ENCODE results near the gene ANKRD9. TPM values are rescaled to one million over a fixed set of nuclear protein-coding genes. Genes with fewer than 3 reads are reported as not detected.

Gene ANKRD9
- total and polyA plus RNA-seq, 10 donors: 2.2 to 24.0 (median 11.8) TPM

DNA sequence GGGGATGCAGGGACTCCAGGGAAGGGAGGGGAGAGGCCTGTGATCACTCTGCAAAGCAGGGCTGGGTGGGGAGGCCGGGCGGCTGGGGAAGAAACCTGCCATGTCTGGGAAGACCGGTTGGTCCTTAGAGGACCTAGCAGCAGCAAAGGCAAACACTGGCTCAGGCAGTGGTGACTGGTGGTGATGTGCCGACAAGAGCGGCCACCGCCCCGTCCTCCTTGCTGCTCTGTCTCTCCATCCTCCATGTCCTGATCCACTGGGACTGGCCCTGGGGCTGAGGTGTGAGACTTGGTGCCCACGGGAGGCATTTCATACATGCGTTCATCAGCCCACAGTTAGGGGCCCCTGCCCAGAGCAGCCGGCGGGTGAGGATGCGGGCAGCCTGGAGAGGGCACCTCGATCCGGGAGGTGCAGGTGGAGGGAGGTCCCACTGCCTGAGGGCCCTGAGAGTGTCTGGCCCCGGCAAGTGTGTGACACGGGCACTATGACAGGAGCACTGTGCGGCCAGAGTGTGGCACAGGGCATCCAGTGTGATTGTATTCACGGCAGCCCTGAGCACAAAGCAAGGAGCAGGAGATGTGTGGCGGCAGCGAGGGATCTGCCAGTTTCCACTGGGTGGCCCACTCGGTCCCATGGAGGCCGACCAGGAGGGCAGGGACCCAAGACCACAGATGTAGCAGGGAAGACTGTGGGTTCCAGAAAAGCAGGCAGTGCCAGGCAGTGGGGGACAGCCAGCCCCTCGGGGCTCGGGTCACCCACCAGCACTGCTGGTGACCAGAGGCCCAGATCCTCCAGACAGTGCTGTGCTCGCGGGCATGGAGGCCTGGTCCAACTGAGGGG, 13.9 kb downstream of the ANKRD9 start:
- no peak for DNase-seq
- no peaks in the 10 kb centered on the region for H3K9me3 ChIP-seq
- H3K4me1 ChIP-seq: peaks cover 0 to 14% (median 2%) of the 10 kb centered on the region in 6 donors
- TF ChIP-seq POLR2AphosphoS5 (IDR thresholded peaks at IDR 0.05) (peak in 1 of 3 donors; percentile 6), POLR2A (IDR thresholded peaks at IDR 0.05) (no peak)
- H3K27me3 ChIP-seq (replicated peaks in 1 of 7): no peaks in the 10 kb centered on the region
- H3K36me3 ChIP-seq: peaks cover 0 to 94% (median 24%) of the 10 kb centered on the region in 6 donors
- 88 to 96% (median 94%) methylated on average over 12 to 26 of the region's 26 CpGs for WGBS, 5 donors
- H3K4me3 ChIP-seq: no peak overlapping the region
- no peak overlapping the region for H3K27ac ChIP-seq
- intact Hi-C loops (cut with DNase I; ENCODE audit: low total_unique reads): no loop called here

DNA sequence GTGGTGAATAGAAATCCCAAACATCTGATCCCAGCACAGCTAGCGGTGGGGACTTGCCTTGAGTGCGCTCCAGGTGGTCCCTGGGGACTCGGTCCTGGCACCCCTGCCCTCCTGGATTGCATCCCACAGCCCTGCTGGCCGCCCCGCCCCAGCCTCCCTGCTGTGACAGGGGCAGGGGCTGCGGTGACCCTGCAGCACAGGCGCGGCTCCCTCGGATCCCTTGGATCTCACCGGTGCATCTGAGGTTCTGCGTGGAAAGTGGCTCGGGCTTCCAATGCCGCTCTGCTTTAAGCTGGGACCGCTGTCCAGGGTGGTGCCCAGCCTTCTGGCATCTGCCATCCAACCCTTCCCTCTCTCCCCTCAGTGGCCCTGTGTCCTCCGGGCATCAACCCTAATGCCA, 16.0 kb downstream of the ANKRD9 start:
- peaks cover 0 to 80% (median 14%) of the 10 kb centered on the region in 6 donors for H3K36me3 ChIP-seq
- no peak overlapping the region for H3K27ac ChIP-seq
- no peaks in the 10 kb centered on the region for H3K9me3 ChIP-seq
- TF ChIP-seq POLR2AphosphoS5 (IDR thresholded peaks at IDR 0.05) (peak in 1 of 3 donors; percentile 15), POLR2A (IDR thresholded peaks at IDR 0.05) (no peak)
- H3K4me3 ChIP-seq: no peak overlapping the region
- DNase-seq: peak; percentile 53
- H3K27me3 ChIP-seq (replicated peaks in 1 of 7): no peaks in the 10 kb centered on the region
- intact Hi-C loops (cut with DNase I; ENCODE audit: low total_unique reads): no loop called here
- H3K4me1 ChIP-seq: no peaks in the 10 kb centered on the region
- WGBS, 5 donors: 86 to 98% (median 96%) methylated on average over 9 to 15 of the region's 15 CpGs

DNA sequence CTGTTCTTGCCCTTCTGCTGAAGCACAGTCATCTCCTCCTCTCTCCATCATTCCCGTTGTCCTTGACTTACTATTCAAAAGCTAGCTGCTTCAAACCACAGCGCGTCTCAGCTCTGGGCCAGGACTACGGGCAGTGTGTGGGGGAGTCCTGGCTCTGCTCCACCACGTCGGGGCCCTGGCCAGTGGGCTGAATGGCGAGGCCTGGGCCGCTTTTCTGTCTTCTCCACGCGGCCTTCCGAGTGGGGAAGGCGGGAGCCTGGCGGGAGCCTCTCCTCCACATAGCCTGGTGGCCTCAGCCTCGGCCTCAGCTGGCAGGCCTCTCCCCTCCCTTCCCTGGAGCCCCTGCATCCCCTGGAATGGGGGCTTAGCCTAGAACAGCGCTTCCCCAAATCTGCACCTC, 16.5 kb downstream of the ANKRD9 start:
- peak; percentile 37 for DNase-seq
- no peak overlapping the region for H3K4me3 ChIP-seq
- no peaks in the 10 kb centered on the region for H3K27me3 ChIP-seq (replicated peaks in 1 of 7)
- peak in 1 of 3 donors; percentile 1 for TF ChIP-seq POLR2AphosphoS5 (IDR thresholded peaks at IDR 0.05)
- TF ChIP-seq, protein P1, sequence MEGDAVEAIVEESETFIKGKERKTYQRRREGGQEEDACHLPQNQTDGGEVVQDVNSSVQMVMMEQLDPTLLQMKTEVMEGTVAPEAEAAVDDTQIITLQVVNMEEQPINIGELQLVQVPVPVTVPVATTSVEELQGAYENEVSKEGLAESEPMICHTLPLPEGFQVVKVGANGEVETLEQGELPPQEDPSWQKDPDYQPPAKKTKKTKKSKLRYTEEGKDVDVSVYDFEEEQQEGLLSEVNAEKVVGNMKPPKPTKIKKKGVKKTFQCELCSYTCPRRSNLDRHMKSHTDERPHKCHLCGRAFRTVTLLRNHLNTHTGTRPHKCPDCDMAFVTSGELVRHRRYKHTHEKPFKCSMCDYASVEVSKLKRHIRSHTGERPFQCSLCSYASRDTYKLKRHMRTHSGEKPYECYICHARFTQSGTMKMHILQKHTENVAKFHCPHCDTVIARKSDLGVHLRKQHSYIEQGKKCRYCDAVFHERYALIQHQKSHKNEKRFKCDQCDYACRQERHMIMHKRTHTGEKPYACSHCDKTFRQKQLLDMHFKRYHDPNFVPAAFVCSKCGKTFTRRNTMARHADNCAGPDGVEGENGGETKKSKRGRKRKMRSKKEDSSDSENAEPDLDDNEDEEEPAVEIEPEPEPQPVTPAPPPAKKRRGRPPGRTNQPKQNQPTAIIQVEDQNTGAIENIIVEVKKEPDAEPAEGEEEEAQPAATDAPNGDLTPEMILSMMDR (IDR thresholded peaks at IDR 0.05 in 8 of 11, conservative IDR thresholded peaks at IDR 0.05 in 3 of 11): no peak
- TF ChIP-seq POLR2A (IDR thresholded peaks at IDR 0.05): no peak
- intact Hi-C loops (cut with DNase I; ENCODE audit: low total_unique reads): no loop called here
- no peaks in the 10 kb centered on the region for H3K4me1 ChIP-seq
- no peaks in the 10 kb centered on the region for H3K9me3 ChIP-seq
- peaks cover 0 to 75% (median 10%) of the 10 kb centered on the region in 6 donors for H3K36me3 ChIP-seq
- no peak overlapping the region for H3K27ac ChIP-seq
- WGBS, 5 donors: 88 to 93% (median 90%) methylated on average over 15 of the region's 15 CpGs

DNA sequence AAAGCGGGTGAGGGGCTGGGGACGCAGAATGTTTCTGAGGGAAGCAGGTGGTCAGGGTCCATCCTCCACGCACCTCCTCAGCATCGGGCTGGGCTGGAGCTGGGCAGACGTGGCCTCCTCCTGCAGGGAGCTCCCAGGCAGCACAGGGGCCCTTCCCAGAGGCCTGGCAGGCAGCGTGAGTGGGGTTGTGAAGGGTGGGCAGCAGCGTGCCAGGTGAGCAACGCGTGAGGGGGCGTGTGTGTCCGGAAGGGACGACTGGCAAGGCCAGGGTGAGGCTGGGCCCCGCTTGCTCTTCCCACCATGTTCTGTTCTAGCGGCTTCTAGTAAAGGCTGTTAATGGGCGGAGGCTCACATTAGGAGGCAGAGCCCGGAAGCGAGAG, 17.1 kb downstream of the ANKRD9 start:
- WGBS, 5 donors: 89 to 96% (median 95%) methylated on average over 17 of the region's 17 CpGs
- Histone ChIP-seq H3K27me3 (replicated peaks in 1 of 7) (no peaks in the 10 kb centered on the region), H3K9me3 (no peaks in the 10 kb centered on the region), H3K4me1 (no peaks in the 10 kb centered on the region), H3K27ac (no peak overlapping the region), H3K4me3 (no peak overlapping the region), H3K36me3 (peaks cover 0 to 69% (median 7%) of the 10 kb centered on the region in 6 donors)
- intact Hi-C loops (cut with DNase I; ENCODE audit: low total_unique reads): no loop called here
- TF ChIP-seq POLR2AphosphoS5 (IDR thresholded peaks at IDR 0.05) (no peak), POLR2A (IDR thresholded peaks at IDR 0.05) (no peak)
- TF ChIP-seq, protein P1 (IDR thresholded peaks at IDR 0.05 in 8 of 11, conservative IDR thresholded peaks at IDR 0.05 in 3 of 11): no peak
- peak; percentile 67 for DNase-seq

GRCh38 chr14:102491786-102492530, 17.6 kb downstream of the ANKRD9 start:
- H3K36me3 ChIP-seq: peaks cover 0 to 69% (median 2%) of the 10 kb centered on the region in 6 donors
- H3K4me3 ChIP-seq: no peak overlapping the region
- H3K4me1 ChIP-seq: no peaks in the 10 kb centered on the region
- H3K9me3 ChIP-seq: no peaks in the 10 kb centered on the region
- intact Hi-C loops (cut with DNase I; ENCODE audit: low total_unique reads): no loop called here
- H3K27ac ChIP-seq: no peak overlapping the region
- 88 to 93% (median 89%) methylated on average over 7 of the region's 7 CpGs for WGBS, 5 donors
- DNase-seq: peak; percentile 50
- no peaks in the 10 kb centered on the region for H3K27me3 ChIP-seq (replicated peaks in 1 of 7)
- no peak for TF ChIP-seq POLR2AphosphoS5 (IDR thresholded peaks at IDR 0.05)
- TF ChIP-seq, protein P1 (IDR thresholded peaks at IDR 0.05 in 8 of 11, conservative IDR thresholded peaks at IDR 0.05 in 3 of 11): no peak
- no peak for TF ChIP-seq POLR2A (IDR thresholded peaks at IDR 0.05)

Data from spleen (tissue), 11 donors.